Measurements from ENCODE around the gene PLCH1.
"Not testable (repeated sequence)": the region's sequence is repeated elsewhere in the genome, so short reads cannot be mapped to it uniquely, and the experiment has no call there.

GRCh38 chr3:155614410-155614809, 130.5 kb downstream of the PLCH1 start:
- TF ChIP-seq DPF2 (IDR thresholded peaks at IDR 0.05); NCOA1 (IDR thresholded peaks at IDR 0.05; ENCODE audit: low read depth); ZNF184 (CRISPR knock-in tag; IDR thresholded peaks at IDR 0.05); NR2C2 (CRISPR knock-in tag; IDR thresholded peaks at IDR 0.05); NR2C2 (tag; IDR thresholded peaks at IDR 0.05); THRAP3 (IDR thresholded peaks at IDR 0.05; ENCODE audit: borderline replicate concordance); ESRRB (CRISPR knock-in tag; IDR thresholded peaks at IDR 0.05; ENCODE audit: borderline replicate concordance); POLR2A (conservative IDR thresholded peaks at IDR 0.05); KLF10 (CRISPR knock-in tag; IDR thresholded peaks at IDR 0.05); EZH2 (IDR thresholded peaks at IDR 0.05; ENCODE audit: borderline replicate concordance, low read depth, low read length); ZNF561 (CRISPR knock-in tag; conservative IDR thresholded peaks at IDR 0.05); TAF1 (IDR thresholded peaks at IDR 0.05; ENCODE audit: control insufficient read depth, extremely low read depth, insufficient read depth, low read length, severe bottlenecking); ZFP30 (CRISPR knock-in tag; IDR thresholded peaks at IDR 0.05; ENCODE audit: borderline replicate concordance): not testable (repeated sequence)
- TF ChIP-seq, protein P1, sequence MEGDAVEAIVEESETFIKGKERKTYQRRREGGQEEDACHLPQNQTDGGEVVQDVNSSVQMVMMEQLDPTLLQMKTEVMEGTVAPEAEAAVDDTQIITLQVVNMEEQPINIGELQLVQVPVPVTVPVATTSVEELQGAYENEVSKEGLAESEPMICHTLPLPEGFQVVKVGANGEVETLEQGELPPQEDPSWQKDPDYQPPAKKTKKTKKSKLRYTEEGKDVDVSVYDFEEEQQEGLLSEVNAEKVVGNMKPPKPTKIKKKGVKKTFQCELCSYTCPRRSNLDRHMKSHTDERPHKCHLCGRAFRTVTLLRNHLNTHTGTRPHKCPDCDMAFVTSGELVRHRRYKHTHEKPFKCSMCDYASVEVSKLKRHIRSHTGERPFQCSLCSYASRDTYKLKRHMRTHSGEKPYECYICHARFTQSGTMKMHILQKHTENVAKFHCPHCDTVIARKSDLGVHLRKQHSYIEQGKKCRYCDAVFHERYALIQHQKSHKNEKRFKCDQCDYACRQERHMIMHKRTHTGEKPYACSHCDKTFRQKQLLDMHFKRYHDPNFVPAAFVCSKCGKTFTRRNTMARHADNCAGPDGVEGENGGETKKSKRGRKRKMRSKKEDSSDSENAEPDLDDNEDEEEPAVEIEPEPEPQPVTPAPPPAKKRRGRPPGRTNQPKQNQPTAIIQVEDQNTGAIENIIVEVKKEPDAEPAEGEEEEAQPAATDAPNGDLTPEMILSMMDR (IDR thresholded peaks at IDR 0.05 in 2 of 3, conservative IDR thresholded peaks at IDR 0.05 in 1 of 3; ENCODE audit: insufficient read depth in 2 of 3, low read depth in 1 of 3, low read length in 3 of 3): not testable (repeated sequence)

All from K562 (cell line).